DMS114 treated with DMSO at 0.1 percent for 48 hours (cell line): ENCODE data around the gene GOLGA8R.
"Not testable (repeated sequence)": the region's sequence is repeated elsewhere in the genome, so short reads cannot be mapped to it uniquely, and the experiment has no call there.

Experiments used
- DNase-seq: peaks from one replicate; lab custom pipeline; 2025; ENCODE audit not compliant: unreplicated experiment; lab: John Stamatoyannopoulos, UW

Gene GOLGA8R, protein sequence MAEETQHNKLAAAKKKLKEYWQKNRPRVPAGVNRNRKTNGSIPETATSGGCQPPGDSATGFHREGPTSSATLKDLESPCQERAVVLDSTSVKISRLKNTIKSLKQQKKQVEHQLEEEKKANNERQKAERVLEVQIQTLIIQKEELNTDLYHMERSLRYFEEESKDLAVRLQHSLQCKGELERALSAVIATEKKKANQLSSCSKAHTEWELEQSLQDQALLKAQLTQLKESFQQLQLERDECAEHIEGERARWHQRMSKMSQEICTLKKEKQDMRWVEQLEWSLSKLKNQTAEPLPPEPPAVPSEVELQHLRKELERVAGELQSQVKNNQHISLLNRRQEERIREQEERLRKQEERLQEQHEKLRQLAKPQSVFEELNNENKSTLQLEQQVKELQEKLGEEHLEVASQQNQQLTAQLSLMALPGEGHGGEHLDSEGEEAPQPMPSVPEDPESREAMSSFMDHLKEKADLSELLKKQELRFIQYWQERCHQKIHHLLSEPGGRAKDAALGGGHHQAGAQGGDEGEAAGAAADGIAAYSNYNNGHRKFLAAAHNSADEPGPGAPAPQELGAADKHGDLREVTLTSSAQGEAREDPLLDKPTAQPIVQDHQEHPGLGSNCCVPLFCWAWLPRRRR

DNA sequence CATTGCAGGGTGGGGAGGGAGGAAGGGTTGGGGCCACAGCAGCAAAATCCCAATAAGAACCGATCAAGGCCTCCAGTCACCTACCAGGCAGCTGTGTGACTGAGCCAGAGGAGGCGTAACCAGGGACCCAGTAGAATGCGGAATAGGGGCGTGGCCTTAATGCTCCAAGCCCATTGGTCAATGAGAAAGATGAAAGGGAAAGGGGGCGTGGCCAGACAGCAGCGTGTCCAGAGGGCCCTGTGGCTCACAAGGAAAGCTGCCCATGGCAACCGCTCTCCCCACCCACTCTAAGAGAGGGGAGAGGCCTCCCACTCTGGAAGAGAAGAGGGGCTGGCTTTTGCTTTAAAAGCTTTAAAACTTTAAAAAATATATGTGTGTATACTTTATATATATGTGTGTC lies at the start of gene GOLGA8R:
TSS of gene GOLGA8R (minus strand) at position 101 of the 400 bp plus-strand sequence. CDS start at position 3, 98 bp downstream.
- DNase-seq = not testable (repeated sequence)

DNA sequence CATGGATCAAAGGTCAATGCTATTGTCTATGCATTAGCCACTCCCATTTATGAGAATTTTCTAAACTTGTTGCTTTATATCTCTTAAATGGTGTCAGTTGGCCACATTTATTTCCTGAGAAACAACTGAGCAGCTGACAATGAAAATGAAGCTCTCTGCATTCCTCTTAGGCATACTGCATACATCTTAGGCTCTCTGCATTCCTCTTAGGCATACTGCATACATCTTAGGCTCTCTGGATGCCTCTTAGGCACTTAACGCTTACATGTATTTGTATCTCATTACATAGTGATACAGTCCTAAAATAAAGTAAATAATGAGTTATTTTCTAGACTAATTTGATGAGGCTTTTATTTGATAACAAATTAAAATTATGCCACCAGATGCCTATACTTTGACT lies 49.8 kb upstream of the GOLGA8R start:
- not testable (repeated sequence) for DNase-seq

DNA sequence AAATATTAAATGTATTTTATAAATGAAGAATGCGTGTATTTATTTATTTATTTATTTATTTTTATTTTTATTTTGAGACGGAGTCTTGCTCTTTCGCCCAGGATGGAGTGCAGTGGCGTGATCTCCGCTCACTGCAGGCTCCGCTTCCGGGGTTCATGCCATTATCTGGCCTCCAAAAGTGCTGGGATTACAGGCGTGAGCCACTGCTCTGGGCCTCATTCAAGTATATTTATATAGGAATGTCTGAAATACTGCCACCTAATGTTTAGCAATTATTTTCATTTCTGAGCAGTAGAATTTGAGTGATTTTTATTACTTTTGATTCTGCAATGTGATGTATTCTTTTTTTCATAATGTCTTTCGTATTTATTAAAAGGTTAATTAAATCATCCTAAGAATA lies 48.1 kb upstream of the GOLGA8R start:
- not testable (repeated sequence) for DNase-seq

DNA sequence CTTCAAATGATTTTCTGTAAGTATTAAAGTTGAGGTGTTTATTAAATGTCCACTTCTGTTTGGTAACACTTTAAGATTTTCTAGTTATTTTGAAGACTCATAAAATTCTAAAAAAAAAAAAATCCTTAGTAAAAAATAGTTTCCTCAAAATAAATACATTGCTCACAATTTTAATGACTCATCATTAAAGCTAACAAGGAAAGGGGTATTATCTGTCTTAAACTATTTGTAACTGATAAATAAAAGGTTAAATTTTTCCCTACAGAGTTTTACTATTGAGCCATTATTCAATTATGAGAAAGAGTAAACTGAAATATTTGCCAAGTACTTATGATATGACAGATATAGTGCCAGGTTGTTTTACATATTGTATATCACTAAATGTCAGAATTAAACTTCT lies 38.6 kb upstream of the GOLGA8R start:
- DNase-seq = not testable (repeated sequence)

DNA sequence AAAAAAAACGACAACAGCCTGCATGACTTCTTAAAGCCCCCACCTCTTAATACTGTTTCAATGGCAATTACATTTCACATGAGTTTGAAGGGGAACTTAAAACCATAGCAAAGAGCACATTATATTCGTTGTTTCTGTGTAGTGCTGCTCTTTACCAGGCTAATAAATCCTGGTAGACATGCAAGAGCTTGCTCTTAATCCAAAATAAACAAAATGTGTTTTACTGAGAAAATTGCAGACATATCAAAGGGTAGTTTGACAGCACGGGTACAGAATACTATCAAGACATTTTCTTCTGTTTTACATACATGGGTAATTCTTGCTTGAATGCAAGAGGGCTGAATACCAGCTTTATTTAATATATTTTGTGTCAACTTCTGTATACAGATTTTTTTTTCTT lies 24.3 kb upstream of the GOLGA8R start:
- not testable (repeated sequence) for DNase-seq

DNA sequence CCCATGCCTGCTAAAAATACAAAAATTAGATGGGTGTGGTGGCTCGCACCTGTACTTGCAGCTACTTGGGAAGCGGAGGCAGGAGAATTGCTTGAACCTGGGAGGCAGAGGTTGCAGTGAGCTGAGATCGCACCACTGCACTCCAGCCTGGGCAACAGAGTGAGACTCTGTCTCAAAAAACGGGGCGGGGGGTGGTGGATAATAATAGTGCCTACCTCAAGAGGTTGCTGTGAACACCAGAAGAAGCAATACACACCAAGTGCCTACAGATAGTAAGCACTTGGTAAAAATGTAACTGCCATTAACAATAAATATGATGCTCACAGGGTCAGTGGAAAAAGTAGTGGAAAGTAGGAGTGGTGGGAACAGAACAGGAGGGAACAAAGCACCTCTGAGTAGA lies 21.8 kb upstream of the GOLGA8R start:
- not testable (repeated sequence) for DNase-seq

DNA sequence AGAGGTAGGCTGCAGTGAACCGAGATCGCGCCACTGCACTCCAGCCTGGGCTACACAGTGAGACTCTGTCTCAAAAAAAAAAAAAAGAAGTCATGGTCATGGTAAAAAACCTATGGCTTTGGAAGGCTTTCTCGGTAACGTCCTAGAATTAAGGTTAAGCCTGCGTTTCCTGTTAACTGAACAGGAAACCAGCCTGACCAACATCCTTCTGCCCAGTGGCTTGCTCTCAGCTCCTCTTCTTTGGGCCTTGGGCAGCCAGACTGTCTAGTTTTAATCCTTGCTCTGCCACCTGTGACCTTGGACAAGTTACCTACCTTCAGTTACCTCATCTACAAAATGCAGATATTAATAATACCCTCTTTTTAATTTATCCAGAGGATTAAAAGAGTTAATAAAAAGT lies 6.7 kb upstream of the GOLGA8R start:
- not testable (repeated sequence) for DNase-seq

DNA sequence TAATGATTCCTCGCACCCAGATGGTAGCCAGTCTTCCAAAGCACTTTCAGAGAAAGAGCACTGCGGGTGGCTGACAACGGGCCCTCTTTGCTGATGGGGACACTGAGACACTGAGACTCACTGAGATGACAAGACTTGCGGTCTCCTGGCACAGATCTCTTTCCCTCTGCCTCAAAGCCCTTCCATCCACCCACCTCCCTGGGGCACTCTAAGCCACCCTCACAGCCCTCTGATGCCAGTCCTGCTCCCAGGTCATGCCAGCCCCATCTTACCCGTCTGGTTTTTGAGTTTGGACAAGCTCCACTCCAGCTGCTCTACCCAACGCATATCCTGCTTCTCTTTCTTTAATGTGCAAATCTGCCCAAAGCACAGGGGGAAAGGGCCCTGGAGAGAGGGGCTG lies 6.4 kb downstream of the GOLGA8R start:
- not testable (repeated sequence) for DNase-seq

DNA sequence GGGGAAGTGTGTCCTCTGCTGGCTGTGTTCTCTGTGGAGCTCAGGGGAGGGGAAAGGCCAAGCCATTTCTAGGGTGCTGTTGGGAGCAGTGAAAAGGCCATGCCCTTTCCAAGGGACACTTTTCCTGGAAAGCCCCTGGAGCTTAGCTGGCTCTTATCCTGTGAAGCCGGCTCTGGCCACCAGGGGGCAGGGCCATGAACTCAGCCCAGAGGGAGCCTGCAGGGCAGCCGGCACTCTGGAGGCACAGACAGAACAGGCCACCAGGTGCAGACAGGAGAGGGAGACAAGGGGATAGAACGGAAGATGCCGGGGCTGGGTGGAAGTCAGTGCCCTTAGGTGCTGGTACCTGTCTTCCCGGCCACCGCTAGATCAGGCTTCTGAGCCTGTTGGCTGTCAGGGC lies 15.1 kb downstream of the GOLGA8R start:
- DNase-seq = not testable (repeated sequence)

DNA sequence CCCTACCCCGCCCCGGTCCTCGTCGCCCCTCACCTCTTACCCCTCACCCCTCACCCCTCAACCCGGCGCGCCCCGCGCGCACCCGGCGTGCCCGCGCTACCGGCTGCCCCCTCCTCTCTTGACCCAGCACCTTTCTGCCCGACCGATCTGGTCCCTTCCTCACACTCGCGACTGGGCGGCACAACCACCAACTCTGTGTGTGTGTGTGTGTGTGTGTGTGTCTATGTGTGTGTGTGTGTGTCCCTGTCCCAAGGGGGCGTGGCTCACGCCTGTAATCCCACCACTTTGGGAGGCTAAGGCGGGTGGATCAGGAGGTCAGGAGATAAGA lies 20.4 kb downstream of the GOLGA8R start:
- not testable (repeated sequence) for DNase-seq

DNA sequence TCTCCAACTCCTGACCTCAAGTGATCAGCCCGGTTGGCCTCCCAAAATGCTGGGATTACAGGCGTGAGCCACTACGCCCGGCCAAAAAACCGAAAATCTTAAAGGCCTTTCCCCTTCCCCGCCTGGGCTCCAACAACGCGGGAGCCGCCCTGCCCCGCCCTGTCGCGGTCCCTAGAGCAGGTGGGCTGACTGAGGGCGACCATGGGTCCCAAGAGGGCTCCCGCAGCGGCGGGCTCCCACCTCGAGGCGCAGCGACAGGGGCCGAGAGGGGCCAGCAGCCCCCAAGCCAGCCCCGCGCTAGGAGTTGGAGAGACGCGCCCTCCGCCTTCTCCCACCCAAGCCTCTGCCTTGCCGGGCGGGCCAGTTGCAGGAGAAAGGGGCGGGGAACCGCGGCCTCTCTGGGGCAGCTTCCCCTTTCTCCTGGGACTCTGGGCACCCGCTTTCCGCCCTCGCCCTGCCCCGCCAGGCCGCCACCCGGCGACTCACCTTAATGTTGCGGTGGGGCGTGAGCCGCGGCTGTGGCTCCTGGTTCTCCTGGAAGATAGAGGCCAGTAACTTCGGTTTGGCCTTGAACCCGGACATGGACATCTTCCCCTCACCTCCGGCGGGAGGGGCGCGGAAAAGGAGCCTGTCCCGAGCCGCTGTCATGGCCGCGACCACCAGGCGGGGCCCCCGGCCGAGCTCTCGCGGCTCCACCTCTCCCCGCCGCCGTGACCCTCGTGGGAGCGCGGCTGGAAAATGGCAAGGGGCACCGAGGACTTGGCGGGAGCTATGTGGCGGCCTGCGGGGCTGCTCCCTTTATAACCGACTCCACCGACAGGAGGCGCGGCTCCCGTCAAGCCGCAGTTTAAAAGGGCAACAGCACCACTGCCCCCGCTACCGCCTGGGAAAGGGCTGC lies 21.0 kb downstream of the GOLGA8R start, which contains the start of gene CHRFAM7A:
TSS of gene CHRFAM7A (minus strand) at position 775 of the 898 bp plus-strand sequence. CDS start 10,189 bp downstream, outside the sequence.
- not testable (repeated sequence) for DNase-seq

DNA sequence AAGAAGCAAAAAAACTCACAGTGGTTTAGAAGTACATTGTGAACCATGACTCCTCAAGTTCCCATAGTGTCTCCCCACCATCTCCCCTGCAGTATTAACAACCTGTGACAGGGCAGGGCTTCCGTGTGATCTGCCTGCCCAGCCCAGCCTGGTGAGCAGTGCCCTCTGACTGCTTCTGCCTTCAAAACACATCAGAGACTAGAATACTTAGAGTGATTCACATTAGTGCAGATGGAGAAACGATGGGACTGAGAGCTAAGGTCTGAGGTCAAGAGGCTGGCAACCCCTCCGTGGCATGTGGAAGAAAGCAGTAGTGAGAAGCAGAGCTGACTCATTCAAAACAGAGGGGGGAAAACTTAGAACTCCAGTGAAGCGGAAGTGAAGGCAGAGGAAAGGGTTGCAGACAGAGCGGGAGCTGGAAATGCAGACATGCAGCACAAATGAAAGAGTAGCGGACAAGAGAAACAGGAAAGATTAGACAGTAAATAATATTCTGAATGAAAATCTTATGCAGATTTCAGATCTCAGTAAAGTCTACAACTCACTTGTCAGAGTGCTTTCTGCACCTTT lies 27.7 kb downstream of the GOLGA8R start:
- DNase-seq = not testable (repeated sequence)

DNA sequence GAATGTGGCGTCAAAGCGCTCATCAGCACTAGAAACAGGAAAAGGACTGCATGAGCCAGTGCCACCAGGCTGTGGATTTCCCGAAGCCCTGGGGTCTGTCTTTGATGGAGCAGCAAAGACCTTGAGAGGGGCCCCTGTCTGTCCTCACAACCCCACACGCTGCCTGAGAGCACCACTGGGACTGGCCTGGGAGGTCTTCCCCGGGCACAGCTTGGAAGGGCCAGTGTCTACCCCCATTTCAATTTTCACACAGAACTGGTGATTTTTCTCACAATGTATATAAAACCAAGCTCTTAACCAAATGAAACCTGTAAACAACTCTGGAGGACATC lies 37.0 kb downstream of the GOLGA8R start:
- DNase-seq = not testable (repeated sequence)

DNA sequence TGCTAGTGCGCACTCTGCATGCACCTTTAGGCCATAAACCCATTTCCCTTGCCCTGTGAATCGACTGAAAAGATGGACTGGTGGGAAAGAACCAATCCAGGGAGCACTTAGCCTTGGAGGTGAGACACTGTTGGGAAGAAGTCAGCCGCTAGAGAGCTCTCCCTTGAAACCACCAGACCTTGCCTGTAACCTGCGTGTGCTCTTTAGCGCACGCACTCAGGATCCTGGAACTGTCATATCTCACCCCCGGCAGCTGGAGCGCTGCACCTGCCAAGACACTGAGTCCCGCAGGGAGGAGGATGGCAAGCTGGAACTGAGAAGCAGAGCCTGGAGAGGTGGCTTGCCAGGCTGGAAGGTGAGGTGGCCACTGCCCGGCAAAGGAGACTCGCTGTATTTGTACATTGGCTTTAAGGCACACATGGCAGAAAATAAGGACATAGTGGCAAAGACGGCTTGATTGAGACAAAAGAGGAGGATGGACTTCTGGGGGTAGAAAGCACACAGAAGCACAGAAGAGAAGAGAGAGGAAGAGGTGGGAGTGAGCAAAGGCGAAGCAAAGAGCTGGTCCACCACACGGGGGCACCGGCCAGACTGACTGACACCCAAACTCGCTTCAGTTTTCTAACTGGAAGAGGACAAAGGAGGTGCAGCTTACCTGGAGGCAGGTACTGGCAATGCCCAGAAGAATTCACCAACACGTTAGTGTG lies 37.5 kb downstream of the GOLGA8R start:
- not testable (repeated sequence) for DNase-seq

DNA sequence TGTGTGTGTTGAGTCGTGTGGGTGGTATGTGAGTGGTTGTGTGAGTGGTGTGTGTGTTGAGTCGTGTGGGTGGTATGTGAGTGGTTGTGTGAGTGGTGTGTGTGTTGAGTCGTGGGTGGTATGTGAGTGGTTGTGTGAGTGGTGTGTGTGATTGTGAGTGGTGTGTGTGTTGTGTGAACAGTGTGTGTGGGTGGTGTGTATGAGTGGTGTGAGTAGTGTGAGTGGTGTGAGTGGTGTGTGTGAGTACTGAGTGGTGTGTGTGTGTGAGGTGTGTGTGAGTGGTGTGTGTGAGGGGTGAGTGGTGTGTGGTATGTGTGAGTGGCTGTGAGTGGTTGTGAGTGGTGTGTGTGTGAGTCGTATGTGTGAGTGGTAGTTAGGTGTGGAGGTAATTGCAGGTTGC lies 38.2 kb downstream of the GOLGA8R start:
- DNase-seq = not testable (repeated sequence)

DNA sequence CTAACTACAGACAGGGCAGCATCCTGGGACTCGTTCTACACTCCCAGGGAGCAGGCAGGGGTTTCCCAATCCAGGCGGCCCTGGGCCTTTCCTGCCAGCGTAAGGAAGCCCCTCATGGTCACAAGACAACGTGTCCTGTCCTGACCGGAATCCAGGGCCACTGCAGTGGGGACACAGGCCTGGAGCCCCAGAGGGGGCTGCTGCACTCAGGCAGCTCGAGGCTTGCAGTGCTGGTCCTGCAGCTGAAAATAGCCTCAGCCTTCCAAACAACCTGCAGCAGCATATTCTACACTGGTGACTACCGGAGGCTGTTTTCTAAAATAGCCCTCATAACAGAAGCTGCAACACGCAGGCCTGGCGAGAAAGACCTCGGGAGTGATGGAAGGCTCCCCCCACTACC lies 39.2 kb downstream of the GOLGA8R start:
- not testable (repeated sequence) for DNase-seq

DNA sequence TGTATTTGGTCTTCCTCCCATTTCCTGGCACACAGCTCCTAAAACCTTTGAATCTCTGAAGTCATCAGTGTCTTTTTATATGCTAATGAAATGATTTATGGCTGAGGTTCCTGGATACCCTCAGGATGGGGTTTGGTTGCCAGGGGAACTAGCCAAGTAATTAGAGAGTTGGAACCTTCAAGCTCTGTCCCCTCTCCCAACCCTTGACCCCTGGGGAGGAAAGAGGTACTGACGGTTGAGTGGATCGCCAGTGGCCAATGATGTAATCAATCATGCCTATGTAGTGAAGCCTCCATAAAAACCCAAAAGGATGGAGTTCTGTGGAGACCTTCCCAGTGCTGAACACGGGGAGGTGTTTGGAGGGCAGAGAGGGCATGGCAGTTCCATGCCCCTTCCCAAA lies 45.8 kb downstream of the GOLGA8R start:
- DNase-seq = not testable (repeated sequence)

DNA sequence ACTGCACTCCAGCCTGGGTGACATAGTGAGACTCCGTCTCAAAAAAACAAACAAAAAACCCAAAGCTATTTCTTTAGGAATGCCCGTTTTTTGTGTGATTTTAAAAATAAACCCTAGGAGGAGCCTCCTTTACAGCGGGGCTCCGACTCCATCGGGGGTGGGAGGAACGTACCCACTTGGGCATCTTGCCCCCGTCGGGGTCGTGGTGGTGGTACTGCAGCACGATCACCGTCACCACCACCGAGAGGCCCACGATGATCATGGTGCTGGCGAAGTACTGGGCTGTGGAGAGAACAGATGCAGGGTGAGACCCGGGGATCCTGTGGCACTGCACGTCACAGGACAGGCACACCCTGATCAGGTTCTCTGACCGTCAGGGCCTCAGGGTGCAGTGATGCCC lies 46.8 kb downstream of the GOLGA8R start:
- DNase-seq = not testable (repeated sequence)

DNA sequence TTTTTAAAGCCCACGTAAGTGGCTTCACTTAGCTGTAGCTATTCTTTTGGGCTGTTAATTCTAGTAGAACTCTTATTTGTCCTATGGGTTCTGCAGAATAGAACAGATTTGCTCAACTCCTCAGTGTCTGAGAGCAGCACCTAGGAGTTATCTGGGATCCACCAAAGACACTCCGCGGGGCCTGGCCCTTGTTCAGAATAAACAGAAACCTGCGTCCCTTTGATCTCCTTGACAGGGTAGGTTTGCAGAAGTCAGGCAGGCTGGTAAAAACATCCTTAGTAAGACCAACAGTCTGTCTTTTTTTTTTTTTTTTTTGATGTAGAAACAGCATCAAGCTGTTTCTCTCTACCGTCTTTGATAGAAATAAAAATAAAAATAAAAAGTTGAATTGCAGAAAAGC lies 52.7 kb downstream of the GOLGA8R start:
- not testable (repeated sequence) for DNase-seq

DNA sequence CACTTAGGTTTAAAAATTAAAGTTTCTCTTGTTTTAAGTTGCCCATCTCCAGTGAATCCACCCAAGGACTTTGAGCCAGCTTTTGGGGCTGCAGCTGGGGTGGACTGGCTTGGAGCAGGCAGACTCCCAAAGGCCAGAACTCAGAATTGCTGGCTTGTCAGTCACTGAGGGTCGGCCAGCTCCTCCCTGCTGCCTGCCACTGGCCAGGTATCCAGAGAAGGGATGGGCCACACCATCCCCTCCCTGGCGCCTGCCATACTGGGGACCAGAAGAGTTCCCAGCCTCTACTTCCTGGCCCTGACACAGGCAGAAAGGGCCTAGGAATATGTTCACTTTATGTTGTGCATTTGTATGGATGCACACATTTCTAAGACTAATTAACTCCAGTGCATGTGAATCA lies 53.1 kb downstream of the GOLGA8R start:
- not testable (repeated sequence) for DNase-seq
